PC-9 (cell line): ENCODE results near the gene INTS1. TPM values are rescaled to one million over a fixed set of nuclear protein-coding genes. Genes with fewer than 3 reads are reported as not detected.

Experiments
- BruUV-seq: library from RNA; stranded (reverse); fragments of 400-500 nt; replicated peaks from 2 replicates; lab custom pipeline; 2021; lab: Mats Ljungman, UMichigan
- CTCF ChIA-PET: fragments of 300-600 bp; sonication (Branson Sonifier 250); formaldehyde crosslinking; loops from one replicate; lab custom pipeline; 2022; ENCODE audit warnings: antibody characterized with exemption; lab: Charles Lee
- POLR2A ChIA-PET: fragments of 300-600 bp; sonication (Branson Sonifier 250); formaldehyde crosslinking; loops from one replicate; lab custom pipeline; 2022; ENCODE audit warnings: antibody characterized with exemption; ENCODE audit not compliant: unreplicated experiment; lab: Charles Lee
- DNase-seq, 2 experiments: peaks; one replicate each; pipeline versions ENCODE4 v3.0.0 to v3.0.0-alpha.2; 2015 to 2022; ENCODE audit warnings: mixed read lengths in 1 of 2
- H2AFZ ChIP-seq: fragments of 200-600 bp; sonication (generic); 2 replicates; pipeline ENCODE4 v1.8.1; 2017; ENCODE audit warnings: antibody characterized with exemption
- H3F3A ChIP-seq: fragments of 200-600 bp; sonication (generic); 2 replicates; pipeline ENCODE4 v1.8.1; 2017; ENCODE audit warnings: antibody characterized with exemption, mild to moderate bottlenecking, low read depth; ENCODE audit not compliant: insufficient read depth
- H3K27ac ChIP-seq: fragments of 200-600 bp; sonication (generic); 2 replicates; pipeline ENCODE4 v1.6.1; 2016; ENCODE audit warnings: mixed run types
- H3K27me3 ChIP-seq: fragments of 200-600 bp; sonication (generic); 2 replicates; pipeline ENCODE4 v1.6.1; 2016; ENCODE audit warnings: low read depth, mixed run types; ENCODE audit not compliant: insufficient read depth
- H3K36me3 ChIP-seq: fragments of 200-600 bp; sonication (generic); 2 replicates; pipeline ENCODE4 v1.6.1; 2016; ENCODE audit warnings: low read depth, mixed run types
- H3K4me1 ChIP-seq: fragments of 200-600 bp; sonication (generic); replicated peaks from 2 replicates; pipeline ENCODE4 v1.6.1; 2016; ENCODE audit warnings: mixed run types; ENCODE audit not compliant: insufficient read depth
- H3K4me2 ChIP-seq: fragments of 200-600 bp; sonication (generic); 2 replicates; pipeline ENCODE4 v1.6.1; 2017; ENCODE audit warnings: mixed run types
- H3K4me3 ChIP-seq: fragments of 200-600 bp; sonication (generic); 2 replicates; pipeline ENCODE4 v1.6.1; 2016; ENCODE audit warnings: mixed run types
- H3K79me2 ChIP-seq: fragments of 200-600 bp; sonication (generic); 2 replicates; pipeline ENCODE4 v1.6.1; 2017; ENCODE audit warnings: low read depth, mixed run types
- H3K9me2 ChIP-seq: fragments of 200-600 bp; sonication (generic); 2 replicates; pipeline ENCODE4 v1.8.1; 2017; ENCODE audit warnings: mild to moderate bottlenecking; ENCODE audit not compliant: insufficient read depth
- H3K9me3 ChIP-seq: fragments of 200-600 bp; sonication (generic); 2 replicates; pipeline ENCODE4 v1.8.1; 2016; ENCODE audit warnings: low read depth; ENCODE audit not compliant: insufficient read depth
- H4K20me1 ChIP-seq: fragments of 200-600 bp; sonication (generic); 2 replicates; pipeline ENCODE4 v1.8.1; 2017; ENCODE audit not compliant: insufficient read depth
- CTCF ChIP-seq: fragments of 200-600 bp; sonication (generic); conservative IDR thresholded peaks from 2 replicates; pipeline ENCODE4 v1.6.1; 2017; ENCODE audit warnings: mixed run types, antibody characterized with exemption, mild to moderate bottlenecking, moderate library complexity
- EZH2 ChIP-seq: fragments of 200-600 bp; sonication (generic); IDR thresholded peaks from 2 replicates; pipeline ENCODE4 v1.8.0; 2017; ENCODE audit warnings: antibody characterized with exemption, low read depth
- intact Hi-C: fragments of 100-400 bp; cut with micrococcal nuclease; formaldehyde crosslinking; loops from one replicate; pipeline ENCODE4 v1.10.0; 2022; ENCODE audit not compliant: unreplicated experiment
- total RNA-seq: library from RNA; stranded (reverse); gene quantifications from 2 replicates; pipeline ENCODE4 v1.2.3, GENCODE V29; 2021

Gene INTS1
- total RNA-seq, 1 experiment from 2014 or later, result 124 TPM

DNA sequence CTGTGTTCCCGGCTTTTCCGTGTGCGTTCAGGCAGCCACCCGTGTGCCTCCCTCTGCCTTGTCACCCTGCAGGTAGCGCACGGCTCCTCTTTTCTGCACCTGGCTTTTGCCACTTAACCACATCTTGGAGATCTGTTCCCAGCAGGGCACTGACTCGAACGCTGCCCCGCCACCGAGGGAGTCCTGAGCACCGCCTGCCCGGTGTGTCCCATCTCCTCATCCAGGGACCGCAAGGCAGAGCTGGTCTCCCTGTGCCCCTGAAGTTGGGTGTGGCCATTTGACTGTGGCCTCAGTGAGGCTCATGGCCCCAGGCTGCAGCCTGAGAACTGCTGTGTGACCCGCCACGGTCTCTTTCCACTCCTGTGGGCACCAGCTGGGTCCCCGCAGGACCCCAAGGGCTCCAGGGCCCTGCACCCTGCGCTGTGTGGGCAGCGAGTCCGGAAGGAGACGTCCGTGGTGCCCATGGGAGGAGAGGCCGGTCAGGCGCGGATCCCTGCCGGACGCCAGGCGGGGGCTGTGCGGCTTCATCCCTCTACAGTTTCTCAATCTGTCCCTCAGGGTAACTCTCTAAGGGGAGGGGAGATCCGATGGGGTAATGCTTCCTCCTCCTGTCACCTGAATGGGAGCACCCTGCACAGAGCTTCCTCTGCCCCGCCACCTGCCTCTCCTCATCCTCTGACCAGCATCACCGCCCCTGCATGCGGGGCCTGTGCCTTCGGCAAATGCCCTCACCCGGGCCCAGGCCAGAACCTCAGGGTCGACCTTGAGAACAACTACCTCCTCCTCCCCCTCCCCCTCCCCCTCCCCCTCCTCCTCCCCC, 1.8 kb upstream of the INTS1 start:
- H3K79me2 ChIP-seq, result peaks cover 30% of the 10 kb centered on the region
- H3K36me3 ChIP-seq, result 0 out of 2 replicates have a peak, but pooled peaks cover 15% of the 10 kb centered on the region
- H2AFZ ChIP-seq, result no peak overlapping the region
- H3K27ac ChIP-seq, result no peak overlapping the region
- no peaks in the 10 kb centered on the region for H3K9me2 ChIP-seq
- H3K4me3 ChIP-seq, result no peak overlapping the region
- H3F3A ChIP-seq, result peaks cover 25% of the 10 kb centered on the region
- POLR2A ChIA-PET, result interaction anchor here (0.6 to 0.7 kb wide), 2 partner anchors 47 to 50 kb away, joined by 3 to 54 read pairs; no protein-coding TSS in a partner anchor
- H3K27me3 ChIP-seq, result no peaks in the 10 kb centered on the region
- peaks cover 33% of the 10 kb centered on the region for H3K4me1 ChIP-seq
- H3K4me2 ChIP-seq, result peak overlapping the region; percentile 44
- intact Hi-C loops, result loop anchor here (2.0 kb wide), 1 partner anchor 15 kb away; no protein-coding TSS in a partner anchor
- CTCF ChIA-PET, result interaction anchor here (0.5 to 1.7 kb wide), 3 partner anchors 35 to 50 kb away, joined by 5 to 12 read pairs (median 7); partner anchors contain the start of gene TMEM184A
- DNase-seq, result peak in 1 of 2 experiments; percentile 24
- no peak for TF ChIP-seq EZH2
- TF ChIP-seq CTCF, result no peak
- H3K9me3 ChIP-seq, result no peaks in the 10 kb centered on the region
- no TSS peak for BruUV-seq
- peaks cover 22% of the 10 kb centered on the region for H4K20me1 ChIP-seq

DNA sequence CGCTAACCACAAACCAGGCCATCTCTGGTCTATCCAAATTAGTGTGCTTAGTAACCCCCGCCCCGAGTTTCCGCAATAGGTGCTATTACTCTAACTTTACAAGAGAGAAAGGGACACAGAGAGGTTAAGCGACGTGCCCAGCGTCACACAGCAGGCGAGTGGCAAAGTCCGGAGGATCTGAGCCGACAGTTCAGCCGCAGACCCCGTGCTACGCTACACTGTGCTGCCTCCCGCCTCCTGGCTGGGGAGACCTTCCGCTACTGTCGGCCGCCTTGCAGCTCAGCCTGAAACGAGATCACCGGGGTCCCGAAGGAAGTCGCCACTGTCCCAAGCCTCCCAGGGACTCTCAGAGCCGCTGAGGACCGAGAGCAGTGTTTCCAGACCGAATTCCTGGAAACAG, 799 bp downstream of the INTS1 start:
- Histone ChIP-seq H4K20me1 (peaks cover 31% of the 10 kb centered on the region), H3K9me3 (no peaks in the 10 kb centered on the region), H3K27me3 (no peaks in the 10 kb centered on the region), H3K4me3 (peak overlapping the region; percentile 99), H3K79me2 (peaks cover 33% of the 10 kb centered on the region), H3K27ac (no peak overlapping the region), H3K4me1 (peaks cover 33% of the 10 kb centered on the region), H3K36me3 (0 out of 2 replicates have a peak, but pooled peaks cover 19% of the 10 kb centered on the region), H3F3A (peaks cover 25% of the 10 kb centered on the region), H3K9me2 (no peaks in the 10 kb centered on the region), H2AFZ (peak overlapping the region; percentile 86; the same call in 1 of the 2 replicates), H3K4me2 (peak overlapping the region; percentile 99)
- ChIA-PET POLR2A (no interaction called here), CTCF (no interaction called here)
- DNase-seq, result no peak
- intact Hi-C loops, result loop anchor here (5.0 kb wide), 1 partner anchor 159 kb away; no protein-coding TSS in a partner anchor
- BruUV-seq, result no TSS peak
- TF ChIP-seq EZH2 (no peak), CTCF (no peak)

- H3K4me1 ChIP-seq, result peaks cover 33% of the 10 kb centered on the region
- POLR2A ChIA-PET, result no interaction called here
- intact Hi-C loops, result loop anchor here (5.0 kb wide), 1 partner anchor 159 kb away; no protein-coding TSS in a partner anchor
- TF ChIP-seq EZH2, result no peak
- no peak for TF ChIP-seq CTCF
- H3K36me3 ChIP-seq, result 0 out of 2 replicates have a peak, but pooled peaks cover 19% of the 10 kb centered on the region
- CTCF ChIA-PET, result no interaction called here
- no peaks in the 10 kb centered on the region for H3K9me3 ChIP-seq
- no TSS peak for BruUV-seq
- no peak overlapping the region for H2AFZ ChIP-seq
- peaks cover 31% of the 10 kb centered on the region for H4K20me1 ChIP-seq
- H3K27ac ChIP-seq, result no peak overlapping the region
- peak overlapping the region; percentile 99 for H3K4me3 ChIP-seq
- H3K79me2 ChIP-seq, result peaks cover 33% of the 10 kb centered on the region
- no peaks in the 10 kb centered on the region for H3K9me2 ChIP-seq
- H3K27me3 ChIP-seq, result no peaks in the 10 kb centered on the region
- peak overlapping the region; percentile 99 for H3K4me2 ChIP-seq
- peaks cover 25% of the 10 kb centered on the region for H3F3A ChIP-seq
- DNase-seq, result no peak
Observed at GRCh38 chr7:1502845-1503244, 1.3 kb downstream of the INTS1 start.
